ENCODE data around the gene GLB1L2.
"Not testable (repeated sequence)": the region's sequence is repeated elsewhere in the genome, so short reads cannot be mapped to it uniquely, and the experiment has no call there.

The GLB1L2 gene, protein sequence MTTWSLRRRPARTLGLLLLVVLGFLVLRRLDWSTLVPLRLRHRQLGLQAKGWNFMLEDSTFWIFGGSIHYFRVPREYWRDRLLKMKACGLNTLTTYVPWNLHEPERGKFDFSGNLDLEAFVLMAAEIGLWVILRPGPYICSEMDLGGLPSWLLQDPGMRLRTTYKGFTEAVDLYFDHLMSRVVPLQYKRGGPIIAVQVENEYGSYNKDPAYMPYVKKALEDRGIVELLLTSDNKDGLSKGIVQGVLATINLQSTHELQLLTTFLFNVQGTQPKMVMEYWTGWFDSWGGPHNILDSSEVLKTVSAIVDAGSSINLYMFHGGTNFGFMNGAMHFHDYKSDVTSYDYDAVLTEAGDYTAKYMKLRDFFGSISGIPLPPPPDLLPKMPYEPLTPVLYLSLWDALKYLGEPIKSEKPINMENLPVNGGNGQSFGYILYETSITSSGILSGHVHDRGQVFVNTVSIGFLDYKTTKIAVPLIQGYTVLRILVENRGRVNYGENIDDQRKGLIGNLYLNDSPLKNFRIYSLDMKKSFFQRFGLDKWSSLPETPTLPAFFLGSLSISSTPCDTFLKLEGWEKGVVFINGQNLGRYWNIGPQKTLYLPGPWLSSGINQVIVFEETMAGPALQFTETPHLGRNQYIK

DNA sequence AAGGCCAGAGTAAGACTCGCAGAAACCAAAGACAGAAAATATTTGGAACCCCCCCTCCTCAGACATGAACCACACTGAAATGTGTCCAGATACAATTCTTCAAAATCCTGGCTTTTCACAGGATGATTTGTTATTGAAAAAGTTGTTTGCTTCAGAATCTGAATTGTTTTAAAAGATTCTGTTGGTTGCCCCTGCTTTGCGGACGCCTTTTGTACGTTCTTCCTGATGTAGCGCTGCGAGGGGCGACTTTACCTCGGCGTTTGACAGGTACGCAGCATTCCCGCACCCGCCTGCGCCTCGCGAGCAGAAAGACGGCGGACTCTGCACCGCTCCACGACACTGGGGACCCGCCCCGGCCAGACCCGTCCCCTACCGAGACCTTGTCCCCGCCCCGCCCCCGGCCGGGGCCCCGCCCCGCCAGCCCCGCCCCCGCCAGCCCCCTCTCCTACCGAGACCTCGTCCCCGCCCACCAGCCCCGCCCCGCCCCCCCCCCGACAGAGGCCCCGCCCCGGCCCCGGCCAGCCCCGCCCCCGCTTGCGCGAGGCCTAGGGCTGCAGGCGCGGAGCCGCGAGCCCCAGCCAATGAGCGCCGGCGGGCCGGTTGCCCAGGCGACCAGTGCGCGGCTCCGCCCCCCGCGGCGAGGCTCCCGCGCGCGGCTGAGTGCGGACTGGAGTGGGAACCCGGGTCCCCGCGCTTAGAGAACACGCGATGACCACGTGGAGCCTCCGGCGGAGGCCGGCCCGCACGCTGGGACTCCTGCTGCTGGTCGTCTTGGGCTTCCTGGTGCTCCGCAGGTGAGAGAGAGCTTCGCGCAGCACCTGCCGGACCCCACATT is at the start of gene GLB1L2:
Gene GLB1L2 (plus strand): TSS at position 635 of the 835 bp plus-strand sequence. CDS start 74 bp downstream, at position 709.
- no peak for FAIRE-seq

DNA sequence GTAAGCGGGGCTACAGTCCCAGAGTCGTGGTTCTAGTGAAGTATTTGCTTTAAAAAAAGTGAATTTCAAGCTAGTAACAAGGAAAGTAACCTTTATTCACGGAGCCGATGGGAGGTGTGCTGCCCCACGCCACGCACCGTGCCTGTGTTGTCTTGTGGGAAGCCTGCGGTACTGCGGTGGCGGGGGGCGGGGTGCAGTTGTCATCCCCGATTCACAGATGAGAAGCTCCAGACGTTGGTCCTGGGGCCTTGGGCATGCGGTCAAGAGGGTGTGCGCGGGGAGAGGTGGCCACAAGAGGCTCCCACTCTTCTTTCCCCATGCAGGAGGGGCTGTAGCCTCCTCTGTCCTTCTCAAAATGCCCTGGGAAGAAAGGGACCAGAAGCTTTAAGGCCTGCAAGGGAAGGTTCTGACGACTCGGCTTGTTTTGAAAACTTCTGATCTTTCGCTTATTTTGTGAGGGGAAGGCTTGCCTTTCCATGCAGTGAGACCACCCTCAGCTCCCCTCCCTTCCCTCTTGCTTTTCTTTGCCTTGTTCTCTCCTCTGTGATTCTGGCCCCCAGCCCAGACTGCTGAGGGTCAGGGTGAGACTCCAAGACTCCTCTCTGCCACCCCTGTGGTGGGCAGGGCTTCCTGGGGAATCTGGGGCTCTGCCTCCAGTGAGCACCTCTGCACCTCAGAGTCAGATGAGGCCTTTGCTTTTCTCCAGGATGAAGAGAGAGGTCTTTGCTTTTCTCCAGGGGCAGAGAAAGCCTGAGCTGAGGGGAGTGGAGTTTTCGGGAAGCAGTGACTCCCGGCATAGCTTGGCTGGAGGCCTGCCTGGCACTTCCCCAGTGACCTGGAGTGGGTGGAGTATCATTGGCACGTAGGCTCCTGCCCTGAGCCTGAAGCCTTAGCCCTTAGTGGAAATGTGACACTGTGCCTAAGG is 49.4 kb upstream of the GLB1L2 start:
- no peak for FAIRE-seq

DNA sequence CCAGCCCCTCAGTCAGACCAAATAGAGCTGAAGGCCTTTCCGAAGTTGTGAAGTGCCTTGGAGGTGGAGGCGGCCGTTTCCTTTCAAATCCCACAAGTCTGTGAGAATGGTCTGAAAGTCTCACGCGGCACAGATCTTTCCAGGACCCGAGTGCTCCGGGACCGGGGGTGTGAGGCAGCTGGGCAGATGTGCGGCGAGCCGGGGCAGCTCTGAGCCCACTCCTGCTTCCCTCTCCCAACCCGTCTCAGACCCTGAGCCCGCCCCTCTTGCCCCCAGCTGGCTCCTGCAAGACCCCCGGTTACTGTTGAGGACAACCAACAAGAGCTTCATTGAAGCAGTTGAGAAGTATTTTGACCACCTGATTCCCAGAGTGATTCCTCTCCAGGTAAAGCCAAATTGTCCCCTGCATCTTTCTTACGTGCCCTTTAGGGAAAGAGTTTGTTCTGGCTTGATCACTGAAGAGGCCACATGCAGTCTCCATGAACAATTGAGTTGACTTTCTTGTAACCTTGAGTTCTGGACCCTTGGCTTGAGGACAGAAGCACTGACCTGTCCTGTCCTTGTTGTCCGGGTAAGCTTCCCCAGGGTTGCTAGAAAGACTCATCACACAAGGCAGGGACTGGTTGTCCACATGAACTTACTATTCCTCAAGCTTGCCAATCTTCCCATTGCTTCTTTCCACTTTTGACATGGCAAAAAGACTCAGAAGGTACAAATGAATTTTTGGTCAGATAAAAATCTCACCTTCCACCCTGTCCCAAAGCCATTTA is 48.1 kb upstream of the GLB1L2 start:
- FAIRE-seq = no peak

DNA sequence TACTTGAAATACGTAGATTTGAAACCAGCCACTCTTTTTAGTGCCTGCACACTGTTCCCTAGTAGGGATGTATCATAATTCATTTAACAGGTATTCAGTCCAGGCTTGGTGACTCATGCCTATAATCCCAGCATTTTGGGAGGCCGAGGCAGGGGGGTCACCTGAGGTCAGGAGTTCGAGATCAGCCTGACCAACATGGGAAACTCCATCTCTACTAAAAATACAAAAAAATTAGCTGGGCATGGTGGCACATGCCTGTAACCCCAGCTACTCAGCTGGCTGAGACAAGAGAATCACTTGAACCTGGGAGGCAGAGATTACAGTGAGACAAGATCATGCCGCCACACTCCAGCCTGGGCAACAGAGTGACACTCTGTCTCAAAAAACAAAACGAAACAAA is 47.4 kb upstream of the GLB1L2 start:
- not testable (repeated sequence) for FAIRE-seq

DNA sequence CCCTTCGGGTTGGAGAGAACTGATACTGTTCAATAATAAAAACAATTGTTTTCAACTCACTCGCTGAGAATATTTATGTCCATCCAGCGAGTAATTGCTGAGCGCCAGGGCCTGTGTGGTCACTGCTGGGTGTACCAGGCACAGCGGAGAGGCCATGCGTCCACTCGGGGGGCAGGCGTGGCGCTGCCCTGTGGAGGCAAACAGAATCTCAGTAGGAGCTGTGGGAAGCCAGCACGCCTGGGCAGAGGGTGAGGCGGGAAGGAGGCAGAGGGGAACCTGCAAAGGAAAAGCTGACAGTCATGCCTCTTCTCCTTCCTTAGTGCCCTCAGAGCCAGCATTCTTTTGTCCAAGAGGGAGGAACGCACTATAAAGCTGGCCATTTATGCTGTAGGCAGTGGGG is 44.2 kb upstream of the GLB1L2 start:
- no peak for FAIRE-seq

DNA sequence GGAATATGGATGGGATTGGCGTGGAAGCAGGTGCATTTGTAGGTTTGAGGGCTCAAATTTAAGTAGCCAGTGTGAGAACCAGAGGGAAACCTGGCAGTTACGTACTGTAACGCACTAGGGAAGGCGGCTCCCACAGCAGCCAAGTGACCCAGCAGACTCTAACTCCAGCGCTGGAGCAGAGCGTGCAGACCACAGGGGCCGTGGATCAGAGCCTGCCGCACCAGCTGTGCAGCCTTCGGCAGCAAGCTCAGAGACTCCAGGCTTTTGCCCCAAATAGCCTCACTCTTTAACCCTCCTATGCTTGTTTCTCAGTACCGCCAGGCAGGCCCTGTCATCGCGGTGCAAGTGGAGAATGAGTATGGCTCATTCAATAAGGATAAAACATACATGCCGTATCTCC is 43.3 kb upstream of the GLB1L2 start:
- no peak for FAIRE-seq

DNA sequence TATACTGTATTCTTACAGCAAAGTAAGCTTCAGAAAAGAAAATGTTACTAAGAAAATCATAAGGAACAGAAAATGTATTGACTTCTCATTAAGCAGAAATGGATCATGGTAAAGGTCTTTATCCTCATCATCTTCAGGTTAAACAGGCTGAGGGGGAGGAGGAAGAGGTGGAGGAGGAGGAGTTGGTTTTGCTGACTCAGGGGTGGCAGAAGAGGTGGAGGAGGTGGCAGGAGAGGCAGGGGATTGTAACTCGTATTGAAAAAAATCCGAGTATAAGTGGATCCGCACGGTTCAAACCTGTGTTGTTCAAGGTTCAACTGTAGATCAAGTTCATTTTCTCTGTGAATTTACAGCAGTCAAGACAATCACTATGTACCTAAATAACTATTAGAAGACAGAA is 42.6 kb upstream of the GLB1L2 start:
- FAIRE-seq = no peak

DNA sequence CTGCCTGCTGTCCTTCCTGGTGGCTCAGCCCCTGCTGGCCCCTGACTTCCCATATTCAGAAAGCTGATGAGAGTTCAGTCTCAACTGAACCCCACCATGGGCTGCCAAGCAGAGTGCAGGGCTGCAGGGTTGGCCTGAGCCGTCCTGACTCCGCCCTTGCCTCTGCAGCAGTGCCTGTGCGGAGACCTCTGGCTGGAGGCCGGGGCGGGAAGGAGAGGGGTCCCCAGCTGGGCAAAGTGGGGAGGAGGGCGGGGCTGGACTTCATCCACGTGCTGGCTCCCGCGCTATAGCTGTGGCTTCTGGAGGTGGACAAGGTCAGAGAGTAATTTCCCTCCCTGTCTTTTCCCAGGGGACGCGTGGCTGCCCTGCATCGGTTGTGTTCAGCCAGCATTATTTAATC is 42.0 kb upstream of the GLB1L2 start:
- no peak for FAIRE-seq

DNA sequence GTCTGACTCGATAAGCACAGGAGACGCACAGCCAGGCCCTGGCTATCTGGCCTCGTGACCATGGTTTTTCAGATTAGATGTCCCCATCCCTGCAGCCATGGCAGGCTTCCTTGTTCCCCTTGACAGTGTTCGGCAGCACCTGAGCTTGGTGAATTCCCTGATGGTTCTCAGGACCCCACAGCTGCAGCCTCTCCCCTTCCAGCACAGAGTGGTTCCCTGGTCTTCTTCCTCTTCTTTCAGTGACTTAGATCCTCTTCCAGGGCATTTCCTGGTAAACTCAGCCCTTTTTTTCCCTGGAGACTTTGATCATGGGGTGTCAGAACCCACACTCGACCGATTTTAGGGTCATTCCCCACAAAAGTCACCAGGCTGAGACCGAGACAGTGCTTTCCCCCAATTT is 41.1 kb upstream of the GLB1L2 start:
- FAIRE-seq = no peak

DNA sequence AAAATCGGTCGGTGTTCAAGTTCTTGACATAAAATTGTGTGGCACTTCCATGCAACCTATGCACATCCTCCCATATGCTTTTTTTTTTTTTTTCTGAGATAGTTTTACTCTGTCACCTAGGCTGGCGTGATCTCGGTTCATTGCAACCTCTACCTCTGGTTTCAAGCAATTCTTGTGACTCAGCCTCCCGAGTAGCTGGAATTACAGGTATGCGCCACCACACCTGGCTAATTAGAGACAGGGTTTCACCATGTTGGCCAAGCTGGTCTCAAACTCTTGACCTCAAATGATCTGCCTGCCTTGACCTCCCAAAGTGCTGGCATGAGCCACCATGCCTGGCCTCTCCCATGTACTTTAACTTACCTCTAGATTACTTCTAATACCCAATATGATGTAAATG is 40.6 kb upstream of the GLB1L2 start:
- no peak for FAIRE-seq

DNA sequence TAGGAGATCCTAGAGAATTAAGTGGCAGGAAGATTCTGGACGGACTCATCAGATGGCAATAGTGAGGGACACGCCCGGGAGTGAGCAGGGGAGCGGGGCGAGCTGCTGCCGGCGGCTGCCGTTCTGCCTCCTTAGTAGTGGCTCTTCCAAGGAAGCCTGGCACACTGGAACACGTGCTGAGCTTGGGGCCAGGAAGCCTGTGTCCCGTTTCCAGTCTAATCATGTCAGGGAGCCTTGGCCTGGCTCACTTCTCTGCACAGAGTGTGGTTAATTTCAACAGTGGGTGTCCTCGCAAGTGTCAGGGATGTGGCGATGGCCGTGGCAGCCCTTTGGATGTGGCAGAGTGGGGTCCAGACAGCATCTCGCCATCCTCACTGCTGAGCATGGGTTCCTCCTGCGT is 39.1 kb upstream of the GLB1L2 start:
- no peak for FAIRE-seq

DNA sequence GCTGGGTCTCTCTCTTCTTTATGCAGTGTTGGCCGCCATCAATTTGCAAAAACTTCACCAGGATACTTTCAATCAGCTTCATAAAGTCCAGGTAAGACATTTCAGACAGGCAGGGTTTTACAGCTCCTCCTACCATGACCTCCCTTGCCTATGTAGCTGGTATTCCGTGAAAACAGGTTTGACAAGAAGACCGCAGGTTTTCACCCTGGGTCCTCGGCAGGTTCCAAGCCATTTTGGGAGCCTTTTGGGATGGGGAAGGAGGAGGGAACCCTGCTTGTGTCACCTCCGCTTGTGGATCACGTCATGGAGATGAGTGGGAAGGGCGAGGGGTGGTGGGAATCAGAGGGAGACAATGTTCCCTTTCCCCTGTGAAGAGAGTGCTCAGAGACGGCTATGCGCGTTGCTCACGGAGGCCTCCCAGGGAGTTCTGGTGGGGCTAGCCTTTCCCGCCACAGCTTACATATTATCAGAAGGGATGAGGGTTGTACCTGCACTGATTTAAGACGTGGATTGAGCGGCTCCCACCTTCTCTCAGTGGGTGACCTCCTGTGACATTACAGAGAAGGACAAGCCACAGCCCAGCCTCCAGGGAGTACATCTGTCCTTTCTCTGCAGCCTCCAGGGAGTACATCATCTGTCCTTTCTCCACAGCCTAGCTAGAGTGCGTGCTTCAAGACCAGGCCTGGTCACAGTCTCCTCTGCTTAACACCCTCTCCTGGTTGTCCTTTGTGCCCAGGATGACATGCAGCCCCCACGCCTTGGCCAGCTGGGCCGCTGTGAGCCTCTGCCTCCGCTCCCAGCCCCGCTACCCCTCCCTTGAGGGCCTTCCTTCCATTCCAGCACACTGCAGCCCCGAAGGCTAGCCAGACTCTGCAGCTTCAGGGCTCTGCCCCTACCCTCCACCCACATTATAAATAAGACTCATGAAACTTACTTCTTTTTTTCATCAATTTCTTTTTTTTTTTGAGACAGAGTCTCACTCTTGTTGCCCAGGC is 38.4 kb upstream of the GLB1L2 start:
- no peak for FAIRE-seq

DNA sequence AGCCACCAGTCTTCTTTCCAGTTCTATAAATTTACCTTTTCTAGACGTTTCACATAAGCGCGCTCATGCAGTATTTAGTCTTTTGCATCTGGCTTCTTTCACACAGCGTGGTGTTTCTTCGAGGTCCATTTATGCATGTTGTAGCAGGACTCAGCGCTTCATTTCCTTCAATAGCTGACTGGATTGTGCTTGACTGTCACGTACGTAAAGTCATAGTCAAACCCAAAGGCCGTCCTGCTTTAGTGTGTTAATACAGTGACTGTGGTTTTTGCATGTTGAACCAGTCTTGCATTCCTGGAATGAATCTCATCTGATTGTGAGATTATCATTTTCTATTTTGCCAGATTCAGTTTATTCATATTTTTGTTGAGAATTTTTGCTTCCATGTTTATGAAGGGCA is 37.1 kb upstream of the GLB1L2 start:
- no peak for FAIRE-seq

DNA sequence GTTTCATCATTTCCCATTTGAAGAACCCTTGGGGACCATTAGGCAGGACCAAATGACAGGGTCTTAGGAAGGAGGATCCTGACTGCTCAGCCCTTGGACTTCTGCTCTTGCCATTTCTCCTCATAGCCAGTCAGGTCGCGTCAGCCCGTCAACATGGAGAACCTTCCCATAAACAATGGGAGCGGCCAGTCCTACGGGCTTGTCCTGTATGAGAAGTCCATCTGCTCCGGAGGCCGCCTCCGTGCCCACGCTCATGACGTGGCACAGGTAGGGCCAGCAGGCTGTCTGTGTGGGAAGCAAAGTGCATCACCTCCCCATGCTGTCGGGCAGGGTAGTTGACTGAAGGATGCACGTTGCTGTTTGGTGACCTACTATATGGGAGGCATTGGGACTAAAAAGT is 19.6 kb upstream of the GLB1L2 start:
- FAIRE-seq = no peak

DNA sequence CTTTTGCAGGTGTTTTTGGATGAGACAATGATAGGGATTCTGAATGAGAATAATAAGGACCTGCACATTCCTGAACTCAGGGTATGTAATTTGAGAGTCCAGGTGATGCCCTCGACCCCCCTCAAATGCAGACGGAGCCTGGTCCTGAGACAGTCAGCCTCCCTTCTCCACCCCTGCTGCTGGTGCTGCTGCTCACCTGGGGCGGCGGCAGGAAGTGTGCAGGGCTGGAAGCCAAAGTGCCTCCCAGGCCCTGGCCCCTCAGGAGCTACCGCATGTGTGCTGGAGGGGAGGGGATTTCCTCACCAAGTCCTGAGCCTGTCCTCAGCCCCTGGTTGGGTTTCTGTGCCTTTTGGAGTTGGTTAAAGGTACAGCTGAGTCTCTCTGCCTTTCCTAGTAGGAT is 19.0 kb upstream of the GLB1L2 start:
- no peak for FAIRE-seq

DNA sequence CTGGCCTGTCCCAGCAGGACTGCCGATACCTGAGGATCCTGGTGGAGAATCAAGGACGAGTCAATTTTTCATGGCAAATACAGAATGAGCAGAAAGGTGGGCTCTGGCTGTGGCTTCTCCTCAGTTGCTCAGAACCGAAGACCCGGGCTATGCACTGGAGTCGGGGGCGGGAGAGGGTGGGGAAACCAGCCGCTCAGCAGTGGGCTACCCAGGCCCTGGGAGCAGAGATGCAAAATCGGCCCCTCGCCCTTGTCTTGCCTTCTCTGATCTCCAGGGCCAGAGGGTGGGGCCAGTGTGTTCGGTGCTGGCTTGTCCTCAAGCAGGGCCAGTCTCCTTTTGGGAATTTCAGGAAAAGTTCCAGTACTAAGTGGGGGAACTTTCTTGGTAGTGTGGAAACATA is 18.4 kb upstream of the GLB1L2 start:
- FAIRE-seq = no peak

DNA sequence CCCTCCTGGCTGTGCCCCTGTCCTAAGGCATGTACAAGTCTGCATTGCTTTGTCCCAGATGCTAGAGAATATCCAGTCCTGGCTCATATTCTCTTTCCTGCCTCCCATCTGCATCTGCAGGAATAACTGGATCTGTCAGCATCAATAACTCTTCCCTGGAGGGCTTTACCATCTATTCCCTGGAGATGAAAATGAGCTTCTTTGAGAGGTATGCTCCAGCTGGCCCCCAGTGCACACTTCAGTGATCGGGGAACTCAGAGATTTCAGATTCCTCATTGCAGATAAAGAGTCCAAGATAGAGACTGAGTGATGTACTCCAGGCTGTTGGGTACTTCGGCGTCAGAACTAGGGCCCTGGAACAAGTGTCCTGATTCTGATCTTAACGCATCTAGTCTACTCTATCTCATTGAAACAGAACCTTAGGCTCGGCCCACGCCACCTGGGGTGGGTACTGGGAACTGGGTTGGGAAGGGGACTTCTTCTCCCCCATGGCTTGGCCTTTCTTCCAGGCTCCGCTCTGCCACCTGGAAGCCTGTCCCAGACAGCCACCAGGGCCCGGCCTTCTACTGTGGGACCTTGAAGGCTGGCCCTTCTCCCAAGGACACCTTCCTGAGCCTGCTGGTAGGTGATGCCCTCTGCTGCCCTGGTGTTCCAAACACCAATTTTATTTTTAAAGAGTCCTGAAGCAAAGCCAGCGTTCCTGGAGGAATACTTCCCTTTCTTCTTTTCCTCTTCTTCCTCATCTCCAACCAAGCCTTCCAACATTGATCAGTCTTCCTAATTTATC is 17.8 kb upstream of the GLB1L2 start:
- no peak for FAIRE-seq

DNA sequence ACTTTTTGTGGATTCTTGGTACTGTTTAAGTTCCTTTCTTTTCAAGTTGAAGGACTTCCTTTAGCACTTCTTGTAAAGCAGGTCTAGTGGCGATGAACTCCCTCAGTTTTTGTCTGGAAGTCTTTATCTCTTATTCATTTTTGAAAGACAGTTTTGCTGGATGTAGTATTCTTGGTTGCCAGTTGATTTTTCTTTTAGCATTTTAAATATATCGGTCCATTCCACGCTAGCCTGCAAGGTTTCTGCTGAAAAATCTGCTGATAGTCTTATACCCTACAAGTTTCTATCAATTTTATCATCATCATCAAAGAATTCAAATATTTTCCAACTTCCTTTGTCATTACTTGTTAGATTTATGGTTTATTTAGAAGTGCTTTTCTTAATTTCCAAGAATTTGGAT is 14.7 kb upstream of the GLB1L2 start:
- no peak for FAIRE-seq

DNA sequence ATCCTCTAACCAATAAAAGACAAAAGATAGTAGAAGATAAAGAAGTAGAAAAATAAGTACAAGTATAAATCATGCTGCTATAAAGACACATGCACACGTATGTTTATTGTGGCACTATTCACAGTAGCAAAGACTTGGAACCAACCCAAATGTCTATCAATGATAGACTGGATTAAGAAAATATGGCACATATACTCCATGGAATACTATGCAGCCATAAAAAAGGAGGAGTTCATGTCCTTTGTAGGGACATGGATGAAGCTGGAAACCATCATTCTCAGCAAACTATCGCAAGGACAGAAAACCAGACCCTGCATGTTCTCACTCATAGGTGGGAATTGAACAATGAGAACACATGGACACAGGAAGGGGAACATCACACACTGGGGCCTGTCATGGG is 10.4 kb upstream of the GLB1L2 start:
- not testable (repeated sequence) for FAIRE-seq

DNA sequence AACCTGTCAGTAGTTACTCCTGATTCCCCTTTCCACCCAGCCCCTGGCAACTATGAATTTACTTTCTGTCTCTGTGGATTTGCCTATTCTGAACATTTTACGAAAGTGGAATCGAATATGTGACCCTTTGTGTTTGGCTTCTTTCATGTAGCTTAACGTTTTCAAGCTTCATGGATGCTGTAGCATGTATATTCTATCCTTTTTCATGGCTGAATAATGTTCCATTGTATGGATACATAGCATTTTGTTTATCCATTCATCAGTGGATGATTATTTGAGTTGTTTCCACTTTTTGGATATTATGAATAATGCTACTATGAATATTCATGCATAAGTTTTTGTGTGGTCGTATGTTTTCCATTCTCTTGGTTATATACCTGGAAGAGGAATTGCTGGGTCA is 9.2 kb upstream of the GLB1L2 start:
- FAIRE-seq = no peak
